ENCODE results near the gene ATXN1.
A peak's percentile ranks its signal among the peaks of the same experiment; 100 is the strongest.

- TF ChIP-seq TEAD4 (IDR thresholded peaks at IDR 0.05; ENCODE audit: low read depth, low read length), result no peak
- TF ChIP-seq TAF7 (optimal IDR thresholded peaks at IDR 0.05; ENCODE audit: borderline replicate concordance, low read depth, low read length), result no peak
- 0 out of 2 replicates have a peak, but pooled peaks have one; percentile 36 for TF ChIP-seq USF2 (IDR thresholded peaks at IDR 0.05; ENCODE audit: low read length)
- no peak for TF ChIP-seq EP300 (IDR thresholded peaks at IDR 0.05; ENCODE audit: borderline replicate concordance in 1 of 2, low read depth in 2 of 2, low read length in 2 of 2)
- peak; percentile 86 to 95 (median 94) for TF ChIP-seq CTCF (IDR thresholded peaks at IDR 0.05; ENCODE audit: control extremely low read depth in 1 of 3, insufficient read depth in 1 of 3, low read depth in 1 of 3, low read length in 3 of 3)
- no peak for TF ChIP-seq HDAC2 (IDR thresholded peaks at IDR 0.05; ENCODE audit: borderline replicate concordance in 1 of 2, low read depth in 2 of 2, low read length in 2 of 2)
- no peak for TF ChIP-seq CHD7 (IDR thresholded peaks at IDR 0.05; ENCODE audit: insufficient replicate concordance, low read length)
- TF ChIP-seq TCF12 (IDR thresholded peaks at IDR 0.05; ENCODE audit: low read depth, low read length), result no peak
- no peak for TF ChIP-seq ATF3 (IDR thresholded peaks at IDR 0.05; ENCODE audit: insufficient read depth, low read depth, low read length)
- TF ChIP-seq ASH2L (IDR thresholded peaks at IDR 0.05; ENCODE audit: low read length), result no peak
- TF ChIP-seq JUND (IDR thresholded peaks at IDR 0.05; ENCODE audit: low read length), result no peak
Observed at GRCh38 chr6:16770701-16771569, 9.7 kb upstream of the ATXN1 start.
